HG03354 (cell line): ENCODE results near the gene BORCS5.
"Not testable (repeated sequence)": the region's sequence is repeated elsewhere in the genome, so short reads cannot be mapped to it uniquely, and the experiment has no call there.

Experiments
- ATAC-seq: cut with Tn5 transposase; IDR thresholded peaks from one replicate; pipeline ENCODE4 v1.9.1; 2021; ENCODE audit warnings: mild to moderate bottlenecking; ENCODE audit not compliant: unreplicated experiment, poor library complexity, severe bottlenecking

Gene BORCS5

GRCh38 chr12:12356896-12357718 lies at the start of gene BORCS5:
Gene BORCS5, plus strand, starts transcription at chr12:12357078. Its CDS starts 374 bp downstream, at chr12:12357452.
- ATAC-seq, result peak; percentile 91

DNA sequence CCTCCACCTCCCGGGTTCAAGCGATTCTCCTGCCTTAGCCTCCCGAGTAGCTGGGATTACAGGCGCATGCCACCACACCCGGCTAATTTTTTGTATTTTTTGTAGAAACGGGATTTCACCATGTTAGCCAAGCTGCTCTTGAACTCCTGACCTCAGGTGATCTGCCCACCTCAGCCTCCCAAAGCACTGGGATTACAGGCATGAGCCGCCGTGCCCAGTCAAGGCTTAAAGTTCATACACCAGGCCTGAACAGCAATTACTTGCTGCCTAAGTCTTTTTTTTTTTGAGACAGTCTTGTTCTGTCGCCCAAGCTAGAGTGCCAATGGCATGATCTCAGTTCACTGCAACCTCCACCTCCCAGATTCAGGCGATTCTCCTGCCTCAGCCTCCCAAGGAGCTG lies 46.2 kb upstream of the BORCS5 start:
- ATAC-seq, result not testable (repeated sequence)

DNA sequence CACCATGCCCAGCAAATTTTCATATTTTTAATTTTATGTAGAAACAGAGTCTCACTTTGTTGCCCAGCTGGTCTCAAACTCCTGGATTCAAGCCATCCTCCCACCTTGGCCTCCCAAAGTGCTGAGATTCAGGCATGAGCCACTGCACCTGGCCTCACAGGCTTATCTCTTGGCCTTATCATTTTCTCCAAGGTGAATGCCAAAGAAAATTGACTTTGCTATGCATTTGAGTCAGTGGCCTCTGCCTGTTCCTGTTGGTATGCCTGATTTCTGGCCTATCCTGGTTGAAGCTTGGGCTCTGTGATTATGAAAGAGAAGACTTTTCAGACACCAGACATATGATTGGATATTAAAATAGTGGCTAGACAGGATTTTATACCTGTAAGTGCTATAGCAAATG lies 41.0 kb upstream of the BORCS5 start:
- ATAC-seq, result no peak

DNA sequence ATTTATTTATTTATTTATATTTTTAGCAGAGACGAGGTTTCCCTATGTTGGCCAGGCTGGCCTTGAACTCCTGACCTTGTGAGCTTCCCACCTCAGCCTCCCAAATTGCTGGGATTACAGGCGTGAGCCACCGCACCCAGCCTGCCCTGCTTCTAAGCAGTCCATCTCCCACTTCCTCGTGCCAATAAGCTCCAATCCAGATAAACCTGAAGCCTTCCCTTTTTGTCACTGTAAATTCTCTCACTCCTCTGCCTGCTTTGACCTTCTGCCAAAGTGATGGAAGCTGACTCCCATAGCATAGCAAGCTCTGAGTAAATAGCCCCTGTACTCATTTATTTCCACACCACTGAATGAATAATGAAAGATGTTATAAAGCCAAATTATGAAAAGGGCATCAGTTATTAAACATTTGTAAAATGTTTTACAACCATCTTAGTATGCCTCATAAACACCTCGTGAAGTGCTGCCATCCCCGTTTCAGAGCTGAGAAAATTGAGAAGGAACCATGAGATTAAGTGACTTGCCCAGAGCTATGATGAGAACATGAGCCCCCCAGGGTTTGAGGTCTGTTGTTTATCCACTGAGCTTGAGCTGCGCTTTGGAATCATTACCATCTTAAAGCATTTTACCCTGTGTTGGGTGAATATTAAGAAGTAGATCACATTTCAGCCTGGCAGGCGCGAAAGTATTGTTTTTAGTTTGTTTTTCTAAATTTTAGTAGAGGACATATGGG lies 37.3 kb upstream of the BORCS5 start:
- no peak for ATAC-seq

DNA sequence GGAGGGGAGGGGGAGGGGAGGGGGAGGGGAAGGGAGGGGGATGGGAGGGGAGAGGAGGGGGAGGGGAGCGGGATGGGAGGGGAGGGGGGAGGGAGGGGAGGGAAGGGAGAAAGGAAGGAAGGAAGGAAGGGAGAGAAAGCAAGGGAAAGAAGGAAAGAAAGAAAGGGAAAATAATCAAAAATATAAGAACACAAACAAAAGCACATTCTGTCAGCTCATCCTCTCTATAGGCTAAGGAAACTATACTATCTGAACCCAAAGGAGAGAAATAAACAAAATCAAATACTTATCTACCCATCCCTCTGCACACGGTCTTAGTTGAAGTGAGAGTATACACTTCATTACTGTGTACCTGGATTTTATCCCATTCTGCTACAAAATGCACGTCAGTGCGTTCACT lies 33.8 kb upstream of the BORCS5 start:
- ATAC-seq, result no peak

- no peak for ATAC-seq
These were observed 33.3 kb upstream of the BORCS5 start for GRCh38 chr12:12323591-12323990.

- ATAC-seq, result no peak
These were observed 30.6 kb upstream of the BORCS5 start for GRCh38 chr12:12326262-12326661.

DNA sequence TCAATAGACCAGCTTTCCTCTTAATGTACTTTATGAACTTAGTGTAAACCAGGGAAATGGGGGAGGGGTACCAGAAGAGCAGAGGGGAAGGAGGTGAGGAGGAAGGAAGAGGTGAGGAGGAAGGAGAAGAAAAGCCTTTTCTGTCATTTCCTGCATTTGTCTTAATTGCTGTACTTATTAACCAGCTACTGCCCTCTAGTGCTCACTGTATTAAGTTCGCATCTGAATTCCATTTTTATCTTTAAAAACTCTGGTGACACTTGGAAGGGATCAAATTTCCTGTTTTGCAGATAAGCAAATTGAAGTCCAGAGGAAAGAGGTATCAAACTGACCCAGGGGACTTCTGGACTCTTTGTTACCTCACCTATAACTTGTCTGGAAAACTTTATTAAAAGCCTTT lies 29.1 kb upstream of the BORCS5 start:
- no peak for ATAC-seq

GRCh38 chr12:12331244-12331771 lies 25.6 kb upstream of the BORCS5 start:
- no peak for ATAC-seq

DNA sequence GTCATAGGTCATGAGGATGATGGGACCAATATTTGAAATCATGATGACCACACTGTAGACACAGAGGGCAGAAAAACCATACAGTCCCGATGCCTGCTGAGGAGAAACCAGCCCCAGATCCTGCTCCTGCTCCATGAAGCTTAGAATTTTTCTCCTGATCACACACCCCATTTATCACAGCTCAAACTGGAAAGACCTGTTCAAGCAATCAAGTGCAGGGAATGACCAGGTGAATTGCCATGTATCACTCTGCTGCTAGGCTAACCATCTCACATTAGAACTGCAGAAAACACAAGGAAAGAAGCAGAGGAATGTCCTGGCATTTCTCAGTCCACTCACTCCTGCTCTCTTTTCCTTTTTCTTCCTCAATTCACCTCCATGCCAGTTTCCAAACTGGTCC lies 25.0 kb upstream of the BORCS5 start:
- ATAC-seq, result no peak

DNA sequence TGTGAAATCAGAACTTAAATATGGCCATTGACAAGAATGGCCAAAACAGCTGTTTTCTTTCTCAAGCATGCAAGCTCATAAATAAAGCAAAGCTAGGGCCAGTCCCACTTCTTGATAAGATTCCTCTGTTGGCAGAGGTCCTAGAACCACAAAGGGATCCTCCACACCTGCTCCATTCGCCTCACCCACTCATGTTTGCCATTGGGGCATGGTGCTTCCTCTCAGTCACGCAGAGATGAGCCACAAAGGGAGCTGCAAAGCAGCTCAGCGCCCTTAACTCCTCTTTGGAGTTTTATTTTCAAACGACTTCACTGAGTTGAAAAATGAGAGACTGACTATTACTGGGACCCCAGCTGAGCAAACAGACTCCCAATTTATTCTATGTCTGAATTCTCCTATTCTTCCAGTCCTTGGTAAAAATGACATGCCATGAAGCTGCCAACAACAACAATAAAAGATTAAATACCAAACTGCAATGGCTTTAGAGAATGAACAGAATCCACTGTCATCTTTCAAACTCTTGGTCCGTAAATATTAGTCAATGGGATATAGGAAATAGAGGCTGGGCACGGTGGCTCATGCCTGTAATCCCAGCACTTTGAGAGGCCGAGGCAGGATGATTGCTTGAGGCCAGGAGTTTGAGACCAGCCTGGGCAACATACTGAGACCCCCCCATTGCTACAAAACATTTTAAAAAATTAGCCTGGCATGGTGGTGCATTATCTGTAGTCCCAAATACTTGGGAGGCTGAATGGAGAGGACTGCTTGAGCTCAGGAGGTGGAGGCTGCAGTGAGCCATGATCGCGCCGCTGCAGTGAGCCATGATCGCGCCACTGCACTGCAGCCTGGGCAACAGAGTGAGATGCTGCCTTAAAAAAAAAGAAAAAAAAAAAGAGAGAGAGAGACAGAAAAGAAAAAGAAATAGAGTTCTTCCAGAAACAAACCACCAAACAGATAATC lies 23.2 kb upstream of the BORCS5 start:
- ATAC-seq, result no peak

DNA sequence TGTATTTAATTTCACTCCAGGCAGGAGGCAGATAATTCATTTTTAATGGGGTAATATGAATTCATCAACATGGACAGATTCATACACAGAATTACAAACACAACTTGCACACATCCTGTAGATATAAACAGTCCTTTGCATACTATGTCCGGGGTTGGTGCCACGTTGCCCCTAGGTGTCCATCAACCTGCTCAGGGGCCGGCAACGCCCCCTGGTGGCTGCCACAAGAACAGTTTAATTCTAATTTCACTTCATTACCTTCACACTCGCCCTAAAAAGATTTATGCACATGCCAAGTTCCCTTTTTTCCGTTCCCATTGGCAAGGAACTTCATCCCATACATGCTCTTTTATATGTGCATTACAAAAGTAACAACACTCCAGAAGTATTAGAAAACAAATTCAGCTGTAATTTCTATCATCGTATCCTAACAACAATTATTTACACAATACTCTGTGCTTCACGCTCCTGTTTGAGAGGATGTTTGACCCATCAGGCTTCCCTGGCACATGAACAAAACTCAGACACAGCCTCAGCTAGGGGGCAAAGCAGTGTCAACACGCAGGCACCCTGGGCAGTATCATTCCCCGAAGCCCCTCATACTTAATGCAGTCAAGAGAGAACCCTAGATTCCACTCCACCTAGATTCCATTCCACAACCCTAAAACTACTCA lies 22.4 kb upstream of the BORCS5 start:
- peak; percentile 68 for ATAC-seq

- ATAC-seq, result peak; percentile 67
These were observed 20.8 kb upstream of the BORCS5 start for GRCh38 chr12:12336049-12336411.

DNA sequence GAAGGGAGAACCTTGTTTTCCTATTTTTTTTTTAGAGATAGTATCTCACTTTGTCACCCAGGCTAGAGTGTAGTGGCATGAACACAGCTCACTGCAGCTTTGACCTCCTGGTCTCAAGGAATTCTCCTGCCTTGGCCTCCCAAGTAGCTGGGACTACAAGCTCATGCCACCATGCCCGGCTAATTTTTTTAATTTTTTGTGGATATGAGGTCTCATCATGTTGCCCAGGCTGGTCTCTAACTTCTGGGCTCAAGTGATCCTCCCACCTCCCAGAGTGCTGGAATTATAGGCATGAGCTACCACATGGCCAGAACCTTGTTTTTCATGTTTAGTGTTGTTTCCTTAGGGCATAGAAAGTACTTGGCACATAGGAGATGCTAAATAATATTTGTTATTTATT lies 20.4 kb upstream of the BORCS5 start:
- ATAC-seq, result no peak

GRCh38 chr12:12338527-12339168 lies 18.2 kb upstream of the BORCS5 start:
- ATAC-seq, result no peak

DNA sequence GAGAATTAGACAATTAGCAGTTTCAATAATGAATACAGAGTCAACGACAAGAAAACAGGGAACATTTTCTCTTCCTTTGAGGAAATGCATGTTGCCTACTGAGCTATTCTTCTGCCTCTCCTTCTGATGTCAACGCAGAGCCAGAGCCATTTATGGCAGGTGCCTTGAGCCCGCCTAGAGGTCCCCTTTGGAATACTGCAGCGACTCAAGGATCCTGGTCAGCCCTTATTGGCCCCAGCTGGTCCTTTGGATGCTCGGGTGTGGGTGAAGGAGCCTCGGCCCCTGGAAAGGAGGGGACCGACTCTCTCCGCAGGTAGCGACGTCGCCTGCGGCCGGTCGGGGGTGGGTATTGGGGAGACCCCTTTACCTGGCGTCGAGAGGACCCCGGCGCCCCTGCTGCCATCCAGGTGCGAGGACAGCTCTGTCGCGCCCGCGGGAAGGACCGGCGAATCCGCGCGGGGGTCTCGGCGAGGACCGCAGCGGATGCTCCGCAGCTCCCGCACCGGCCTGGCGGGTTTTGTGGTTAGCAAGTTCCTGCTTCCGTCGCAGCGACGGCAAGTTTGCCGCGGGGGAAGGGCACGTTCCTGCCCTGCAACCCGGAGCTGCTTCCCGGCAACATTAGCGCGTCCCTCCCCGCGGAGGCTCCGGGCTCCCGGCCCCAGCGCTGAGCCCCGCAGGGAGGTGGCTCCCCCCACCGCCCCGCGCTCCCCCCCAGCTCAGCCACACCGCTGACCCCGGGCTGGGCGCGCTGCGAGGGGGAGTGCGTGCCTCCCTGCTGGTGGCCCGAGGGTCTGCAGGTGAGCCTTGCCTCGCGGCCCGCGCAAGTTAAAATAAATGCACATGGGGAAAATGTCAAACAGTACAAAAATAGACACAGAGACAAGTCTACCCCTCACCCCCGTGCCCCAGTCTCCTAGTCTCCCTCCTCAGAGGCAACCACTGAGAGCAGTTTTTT lies 6.9 kb upstream of the BORCS5 start, which contains the start of gene MANSC1:
Gene MANSC1, minus strand, starts transcription at position 532 of the 955 bp plus-strand sequence. CDS start 6,928 bp downstream, outside the sequence.
- ATAC-seq, result no peak

DNA sequence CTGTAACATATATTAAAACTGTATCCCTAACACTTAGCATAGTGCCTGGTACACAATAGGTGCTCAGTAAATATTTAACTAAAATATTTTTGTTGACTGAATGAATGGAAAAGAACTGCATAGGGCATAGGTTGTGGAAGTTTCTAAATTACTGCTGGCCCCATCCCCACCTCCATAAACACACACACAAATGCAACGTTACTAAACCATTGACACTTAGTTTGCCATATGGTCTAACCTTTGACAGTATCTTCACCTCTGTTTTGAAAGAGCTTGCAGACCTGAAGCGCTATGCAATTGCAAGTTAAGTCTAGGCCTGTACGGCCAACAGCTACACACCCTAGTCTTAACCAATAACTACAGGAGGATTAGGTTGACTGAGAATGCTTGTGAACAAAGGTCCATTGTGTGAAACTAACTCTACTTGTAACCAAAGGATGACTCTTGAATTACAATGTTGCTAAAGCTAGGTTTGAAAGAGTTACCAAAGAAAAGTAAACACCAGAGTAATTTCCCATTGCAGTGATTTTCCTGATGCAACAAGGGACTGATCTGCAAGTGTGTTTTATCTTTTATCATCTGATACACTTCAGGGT lies 5.9 kb upstream of the BORCS5 start:
- ATAC-seq, result no peak
